GM23338 (cell line): Measurements from ENCODE around the gene NCR2. TPM values are rescaled to one million over a fixed set of nuclear protein-coding genes. Genes with fewer than 3 reads are reported as not detected.

Source experiments
- ATAC-seq: fragments of 200-7000 bp; cut with Tn5 transposase; 3 replicates; pipeline ENCODE4 v1.9.1; 2020
- DNase-seq: peaks from one replicate; pipeline ENCODE4 v3.0.0-alpha.2; 2015; ENCODE audit warnings: low spot score
- H2AFZ ChIP-seq: fragments of 200-600 bp; sonication (generic); 2 replicates; pipeline ENCODE4 v1.8.0; 2016; ENCODE audit warnings: antibody characterized with exemption, mild to moderate bottlenecking, moderate library complexity
- H3F3A ChIP-seq: fragments of 200-600 bp; sonication (generic); replicated peaks from 2 replicates; pipeline ENCODE4 v1.8.0; 2017; ENCODE audit warnings: antibody characterized with exemption, mixed run types, low read depth
- H3K27ac ChIP-seq: fragments of 200-600 bp; sonication (generic); 2 replicates; pipeline ENCODE4 v1.6.1; 2016; ENCODE audit warnings: low read depth
- H3K27me3 ChIP-seq: fragments of 200-600 bp; sonication (generic); 2 replicates; pipeline ENCODE4 v1.8.0; 2016; ENCODE audit warnings: mild to moderate bottlenecking, mixed run types, moderate library complexity; ENCODE audit not compliant: insufficient read depth
- H3K36me3 ChIP-seq: fragments of 200-600 bp; sonication (generic); 2 replicates; pipeline ENCODE4 v1.8.0; 2016; ENCODE audit warnings: mild to moderate bottlenecking; ENCODE audit not compliant: insufficient read depth
- H3K4me1 ChIP-seq: fragments of 200-600 bp; sonication (generic); 2 replicates; pipeline ENCODE4 v1.8.0; 2016; ENCODE audit warnings: mild to moderate bottlenecking, moderate library complexity; ENCODE audit not compliant: insufficient read depth
- H3K4me2 ChIP-seq: fragments of 200-600 bp; sonication (generic); 2 replicates; pipeline ENCODE4 v1.7.1; 2017; ENCODE audit warnings: mixed run types
- H3K4me3 ChIP-seq: fragments of 200-600 bp; sonication (generic); 2 replicates; pipeline ENCODE4 v1.6.1; 2016; ENCODE audit warnings: mixed run types
- H3K79me2 ChIP-seq: fragments of 200-600 bp; sonication (generic); replicated peaks from 2 replicates; pipeline ENCODE4 v1.8.0; 2017; ENCODE audit warnings: mild to moderate bottlenecking; ENCODE audit not compliant: insufficient read depth
- H3K9me2 ChIP-seq: fragments of 200-600 bp; sonication (generic); 2 replicates; pipeline ENCODE4 v1.8.0; 2017; ENCODE audit not compliant: insufficient read depth
- H4K20me1 ChIP-seq: fragments of 200-600 bp; sonication (generic); replicated peaks from 2 replicates; pipeline ENCODE4 v1.8.0; 2017; ENCODE audit warnings: mild to moderate bottlenecking; ENCODE audit not compliant: insufficient read depth
- H3K27ac Mint-ChIP-seq: 2 replicates; pipeline ENCODE4 v1.8.0; 2020; ENCODE audit warnings: inconsistent platforms, mild to moderate bottlenecking, moderate library complexity, mixed read lengths
- H3K27me3 Mint-ChIP-seq: 3 replicates; pipeline ENCODE4 v1.8.0; 2022; ENCODE audit warnings: low read depth, mild to moderate bottlenecking, moderate library complexity, mixed read lengths, inconsistent platforms; ENCODE audit not compliant: insufficient read depth, poor library complexity
- H3K36me3 Mint-ChIP-seq: 3 replicates; pipeline ENCODE4 v1.8.0; 2021; ENCODE audit warnings: low read depth, mild to moderate bottlenecking, inconsistent platforms, moderate library complexity, mixed read lengths
- H3K4me1 Mint-ChIP-seq: 3 replicates; pipeline ENCODE4 v1.8.0; 2020; ENCODE audit warnings: mild to moderate bottlenecking, inconsistent platforms, mixed read lengths
- H3K4me3 Mint-ChIP-seq: 3 replicates; pipeline ENCODE4 v1.8.0; 2021; ENCODE audit warnings: moderate library complexity, mild to moderate bottlenecking, inconsistent platforms, mixed read lengths
- H3K9me3 Mint-ChIP-seq: 3 replicates; pipeline ENCODE4 v1.8.0; 2020; ENCODE audit warnings: moderate library complexity, mild to moderate bottlenecking, inconsistent platforms, mixed read lengths
- CREB1 ChIP-seq: fragments of 250-450 bp; sonication (Bioruptor Pico); IDR thresholded peaks from 2 replicates; pipeline ENCODE4 v1.5.0; 2020; ENCODE audit warnings: low read depth, mild to moderate bottlenecking, moderate library complexity
- EZH2 ChIP-seq: fragments of 200-600 bp; sonication (generic); IDR thresholded peaks from one replicate; pipeline ENCODE4 v1.8.0; 2017; ENCODE audit warnings: antibody characterized with exemption, mild to moderate bottlenecking, low read depth; ENCODE audit not compliant: unreplicated experiment
- EZH2phosphoT487 ChIP-seq: fragments of 200-600 bp; sonication (generic); IDR thresholded peaks from one replicate; pipeline ENCODE4 v1.8.1; 2018; ENCODE audit warnings: antibody characterized with exemption; ENCODE audit not compliant: unreplicated experiment
- POLR2AphosphoS5 ChIP-seq: IDR thresholded peaks from 2 replicates; pipeline ENCODE4 v1.6.1; 2016; ENCODE audit warnings: antibody characterized with exemption, low read depth
- STAT1 ChIP-seq: IDR thresholded peaks from one replicate; pipeline ENCODE4 v1.6.1; 2016; ENCODE audit warnings: antibody characterized with exemption; ENCODE audit not compliant: unreplicated experiment
- ZNF114 ChIP-seq: fragments of 250-450 bp; sonication (Bioruptor Pico); IDR thresholded peaks from 2 replicates; pipeline ENCODE4 v1.5.0; 2020; ENCODE audit warnings: mild to moderate bottlenecking, moderate library complexity
- ZNF331 ChIP-seq: fragments of 250-450 bp; sonication (Bioruptor Pico); IDR thresholded peaks from 2 replicates; pipeline ENCODE4 v1.5.0; 2020; ENCODE audit warnings: low read depth, mild to moderate bottlenecking, moderate library complexity
- polyA plus RNA-seq: library from polyadenylated mRNA; unstranded; fragments of >200 nt; fragmentation: Nextera tagmentation; extraction: Ambion mirVana; gene quantifications from 2 replicates; pipeline ENCODE4 v1.2.1, GENCODE V29; 2016
- total RNA-seq: library from RNA; depleted of rRNA; stranded (reverse); fragments of >200 nt; shearing (Covaris generic); gene quantifications from 2 replicates; pipeline ENCODE4 v1.2.3, GENCODE V29; 2014
- TF ChIP-seq, protein P1 (sequence below): IDR thresholded peaks from one replicate; pipeline ENCODE4 v1.6.1; 2018; ENCODE audit warnings: antibody characterized with exemption; ENCODE audit not compliant: unreplicated experiment
- TF ChIP-seq, protein P2 (sequence below): IDR thresholded peaks from 2 replicates; pipeline ENCODE4 v1.6.1; 2016; ENCODE audit warnings: antibody characterized with exemption
- TF ChIP-seq, protein P3 (sequence below): fragments of 250-450 bp; sonication (Bioruptor Pico); IDR thresholded peaks from 2 replicates; pipeline ENCODE4 v1.5.0; 2020; ENCODE audit warnings: mild to moderate bottlenecking, moderate library complexity

Gene NCR2
- total and polyA plus RNA-seq, 2 experiments from 2014 or later: not detected

DNA sequence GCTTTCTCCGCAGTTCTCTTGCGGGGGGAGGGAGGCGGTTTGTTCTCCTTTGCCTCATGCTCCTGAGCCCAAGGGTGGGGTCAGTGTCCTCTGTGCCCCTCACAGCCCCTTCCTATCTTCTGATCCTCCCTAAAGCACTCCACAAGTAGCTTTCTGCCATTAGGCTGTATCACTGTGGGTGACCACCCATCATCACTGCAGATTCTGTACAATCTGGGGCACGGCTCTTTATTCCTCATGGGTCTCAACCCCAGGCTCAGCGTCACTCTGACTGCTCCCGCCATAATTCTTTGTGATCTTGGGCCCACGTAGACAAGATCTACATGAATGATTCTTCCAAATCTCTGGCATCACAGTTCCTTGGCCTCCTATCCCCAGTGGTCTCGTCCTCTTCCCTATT is 10.5 kb downstream of the NCR2 start:
- DNase-seq: no peak
- Mint-ChIP-seq H3K4me1 (peaks cover 7% of the 10 kb centered on the region; the same call in 2 of the 3 replicates), H3K27ac (no peak overlapping the region), H3K27me3 (peaks cover 13% of the 10 kb centered on the region), H3K9me3 (peaks cover 19% of the 10 kb centered on the region), H3K36me3 (peaks cover 7% of the 10 kb centered on the region; the same call in 2 of the 3 replicates), H3K4me3 (no peak overlapping the region)
- H3F3A ChIP-seq: no peaks in the 10 kb centered on the region
- no peaks in the 10 kb centered on the region for H4K20me1 ChIP-seq
- no peak overlapping the region for H3K27ac ChIP-seq
- TF ChIP-seq, protein P1, sequence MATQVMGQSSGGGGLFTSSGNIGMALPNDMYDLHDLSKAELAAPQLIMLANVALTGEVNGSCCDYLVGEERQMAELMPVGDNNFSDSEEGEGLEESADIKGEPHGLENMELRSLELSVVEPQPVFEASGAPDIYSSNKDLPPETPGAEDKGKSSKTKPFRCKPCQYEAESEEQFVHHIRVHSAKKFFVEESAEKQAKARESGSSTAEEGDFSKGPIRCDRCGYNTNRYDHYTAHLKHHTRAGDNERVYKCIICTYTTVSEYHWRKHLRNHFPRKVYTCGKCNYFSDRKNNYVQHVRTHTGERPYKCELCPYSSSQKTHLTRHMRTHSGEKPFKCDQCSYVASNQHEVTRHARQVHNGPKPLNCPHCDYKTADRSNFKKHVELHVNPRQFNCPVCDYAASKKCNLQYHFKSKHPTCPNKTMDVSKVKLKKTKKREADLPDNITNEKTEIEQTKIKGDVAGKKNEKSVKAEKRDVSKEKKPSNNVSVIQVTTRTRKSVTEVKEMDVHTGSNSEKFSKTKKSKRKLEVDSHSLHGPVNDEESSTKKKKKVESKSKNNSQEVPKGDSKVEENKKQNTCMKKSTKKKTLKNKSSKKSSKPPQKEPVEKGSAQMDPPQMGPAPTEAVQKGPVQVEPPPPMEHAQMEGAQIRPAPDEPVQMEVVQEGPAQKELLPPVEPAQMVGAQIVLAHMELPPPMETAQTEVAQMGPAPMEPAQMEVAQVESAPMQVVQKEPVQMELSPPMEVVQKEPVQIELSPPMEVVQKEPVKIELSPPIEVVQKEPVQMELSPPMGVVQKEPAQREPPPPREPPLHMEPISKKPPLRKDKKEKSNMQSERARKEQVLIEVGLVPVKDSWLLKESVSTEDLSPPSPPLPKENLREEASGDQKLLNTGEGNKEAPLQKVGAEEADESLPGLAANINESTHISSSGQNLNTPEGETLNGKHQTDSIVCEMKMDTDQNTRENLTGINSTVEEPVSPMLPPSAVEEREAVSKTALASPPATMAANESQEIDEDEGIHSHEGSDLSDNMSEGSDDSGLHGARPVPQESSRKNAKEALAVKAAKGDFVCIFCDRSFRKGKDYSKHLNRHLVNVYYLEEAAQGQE: no peak
- TF ChIP-seq EZH2phosphoT487 (no peak), POLR2AphosphoS5 (no peak), ZNF331 (CRISPR knock-in tag) (no peak), ZNF114 (no peak), STAT1 (no peak), CREB1 (no peak), EZH2 (no peak)
- TF ChIP-seq, protein P2, sequence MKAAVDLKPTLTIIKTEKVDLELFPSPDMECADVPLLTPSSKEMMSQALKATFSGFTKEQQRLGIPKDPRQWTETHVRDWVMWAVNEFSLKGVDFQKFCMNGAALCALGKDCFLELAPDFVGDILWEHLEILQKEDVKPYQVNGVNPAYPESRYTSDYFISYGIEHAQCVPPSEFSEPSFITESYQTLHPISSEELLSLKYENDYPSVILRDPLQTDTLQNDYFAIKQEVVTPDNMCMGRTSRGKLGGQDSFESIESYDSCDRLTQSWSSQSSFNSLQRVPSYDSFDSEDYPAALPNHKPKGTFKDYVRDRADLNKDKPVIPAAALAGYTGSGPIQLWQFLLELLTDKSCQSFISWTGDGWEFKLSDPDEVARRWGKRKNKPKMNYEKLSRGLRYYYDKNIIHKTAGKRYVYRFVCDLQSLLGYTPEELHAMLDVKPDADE: no peak
- TF ChIP-seq, protein P3, sequence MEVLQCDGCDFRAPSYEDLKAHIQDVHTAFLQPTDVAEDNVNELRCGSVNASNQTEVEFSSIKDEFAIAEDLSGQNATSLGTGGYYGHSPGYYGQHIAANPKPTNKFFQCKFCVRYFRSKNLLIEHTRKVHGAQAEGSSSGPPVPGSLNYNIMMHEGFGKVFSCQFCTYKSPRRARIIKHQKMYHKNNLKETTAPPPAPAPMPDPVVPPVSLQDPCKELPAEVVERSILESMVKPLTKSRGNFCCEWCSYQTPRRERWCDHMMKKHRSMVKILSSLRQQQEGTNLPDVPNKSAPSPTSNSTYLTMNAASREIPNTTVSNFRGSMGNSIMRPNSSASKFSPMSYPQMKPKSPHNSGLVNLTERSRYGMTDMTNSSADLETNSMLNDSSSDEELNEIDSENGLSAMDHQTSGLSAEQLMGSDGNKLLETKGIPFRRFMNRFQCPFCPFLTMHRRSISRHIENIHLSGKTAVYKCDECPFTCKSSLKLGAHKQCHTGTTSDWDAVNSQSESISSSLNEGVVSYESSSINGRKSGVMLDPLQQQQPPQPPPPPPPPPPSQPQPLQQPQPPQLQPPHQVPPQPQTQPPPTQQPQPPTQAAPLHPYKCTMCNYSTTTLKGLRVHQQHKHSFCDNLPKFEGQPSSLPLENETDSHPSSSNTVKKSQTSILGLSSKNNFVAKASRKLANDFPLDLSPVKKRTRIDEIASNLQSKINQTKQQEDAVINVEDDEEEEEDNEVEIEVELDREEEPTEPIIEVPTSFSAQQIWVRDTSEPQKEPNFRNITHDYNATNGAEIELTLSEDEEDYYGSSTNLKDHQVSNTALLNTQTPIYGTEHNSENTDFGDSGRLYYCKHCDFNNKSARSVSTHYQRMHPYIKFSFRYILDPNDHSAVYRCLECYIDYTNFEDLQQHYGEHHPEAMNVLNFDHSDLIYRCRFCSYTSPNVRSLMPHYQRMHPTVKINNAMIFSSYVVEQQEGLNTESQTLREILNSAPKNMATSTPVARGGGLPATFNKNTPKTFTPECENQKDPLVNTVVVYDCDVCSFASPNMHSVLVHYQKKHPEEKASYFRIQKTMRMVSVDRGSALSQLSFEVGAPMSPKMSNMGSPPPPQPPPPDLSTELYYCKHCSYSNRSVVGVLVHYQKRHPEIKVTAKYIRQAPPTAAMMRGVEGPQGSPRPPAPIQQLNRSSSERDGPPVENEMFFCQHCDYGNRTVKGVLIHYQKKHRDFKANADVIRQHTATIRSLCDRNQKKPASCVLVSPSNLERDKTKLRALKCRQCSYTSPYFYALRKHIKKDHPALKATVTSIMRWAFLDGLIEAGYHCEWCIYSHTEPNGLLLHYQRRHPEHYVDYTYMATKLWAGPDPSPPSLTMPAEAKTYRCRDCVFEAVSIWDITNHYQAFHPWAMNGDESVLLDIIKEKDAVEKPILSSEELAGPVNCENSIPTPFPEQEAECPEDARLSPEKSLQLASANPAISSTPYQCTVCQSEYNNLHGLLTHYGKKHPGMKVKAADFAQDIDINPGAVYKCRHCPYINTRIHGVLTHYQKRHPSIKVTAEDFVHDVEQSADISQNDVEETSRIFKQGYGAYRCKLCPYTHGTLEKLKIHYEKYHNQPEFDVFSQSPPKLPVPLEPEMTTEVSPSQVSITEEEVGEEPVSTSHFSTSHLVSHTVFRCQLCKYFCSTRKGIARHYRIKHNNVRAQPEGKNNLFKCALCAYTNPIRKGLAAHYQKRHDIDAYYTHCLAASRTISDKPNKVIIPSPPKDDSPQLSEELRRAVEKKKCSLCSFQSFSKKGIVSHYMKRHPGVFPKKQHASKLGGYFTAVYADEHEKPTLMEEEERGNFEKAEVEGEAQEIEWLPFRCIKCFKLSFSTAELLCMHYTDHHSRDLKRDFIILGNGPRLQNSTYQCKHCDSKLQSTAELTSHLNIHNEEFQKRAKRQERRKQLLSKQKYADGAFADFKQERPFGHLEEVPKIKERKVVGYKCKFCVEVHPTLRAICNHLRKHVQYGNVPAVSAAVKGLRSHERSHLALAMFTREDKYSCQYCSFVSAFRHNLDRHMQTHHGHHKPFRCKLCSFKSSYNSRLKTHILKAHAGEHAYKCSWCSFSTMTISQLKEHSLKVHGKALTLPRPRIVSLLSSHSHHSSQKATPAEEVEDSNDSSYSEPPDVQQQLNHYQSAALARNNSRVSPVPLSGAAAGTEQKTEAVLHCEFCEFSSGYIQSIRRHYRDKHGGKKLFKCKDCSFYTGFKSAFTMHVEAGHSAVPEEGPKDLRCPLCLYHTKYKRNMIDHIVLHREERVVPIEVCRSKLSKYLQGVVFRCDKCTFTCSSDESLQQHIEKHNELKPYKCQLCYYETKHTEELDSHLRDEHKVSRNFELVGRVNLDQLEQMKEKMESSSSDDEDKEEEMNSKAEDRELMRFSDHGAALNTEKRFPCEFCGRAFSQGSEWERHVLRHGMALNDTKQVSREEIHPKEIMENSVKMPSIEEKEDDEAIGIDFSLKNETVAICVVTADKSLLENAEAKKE (CRISPR knock-in tag): no peak
- H3K79me2 ChIP-seq: no peaks in the 10 kb centered on the region
- no peaks in the 10 kb centered on the region for H3K27me3 ChIP-seq
- H3K4me1 ChIP-seq: no peaks in the 10 kb centered on the region
- ATAC-seq: no peak
- no peak overlapping the region for H2AFZ ChIP-seq
- no peak overlapping the region for H3K4me3 ChIP-seq
- H3K36me3 ChIP-seq: 0 out of 2 replicates have a peak, but pooled peaks cover 4% of the 10 kb centered on the region
- H3K9me2 ChIP-seq: no peaks in the 10 kb centered on the region
- no peak overlapping the region for H3K4me2 ChIP-seq
